Measurements from ENCODE around the gene GUCA2A. TPM values are rescaled to one million over a fixed set of nuclear protein-coding genes. Genes with fewer than 3 reads are reported as not detected.

Gene GUCA2A
- total RNA-seq, 2 donors from 2014 or later, result not detected

- no peak for DNase-seq
- Mint-ChIP-seq H3K36me3 (ENCODE audit: low read depth) (no peaks in the 10 kb centered on the region), H3K27ac (no peak overlapping the region), H3K4me1 (peaks cover 6% of the 10 kb centered on the region), H3K4me3 (no peak overlapping the region), H3K27me3 (peaks cover 21% of the 10 kb centered on the region)
- no peak for ATAC-seq
- no peaks in the 10 kb centered on the region for H3K9me3 ChIP-seq (ENCODE audit: control insufficient read depth, low read length, poor library complexity, severe bottlenecking)
Observed at GRCh38 chr1:42143896-42144710, 20.4 kb downstream of the GUCA2A start.

DNA sequence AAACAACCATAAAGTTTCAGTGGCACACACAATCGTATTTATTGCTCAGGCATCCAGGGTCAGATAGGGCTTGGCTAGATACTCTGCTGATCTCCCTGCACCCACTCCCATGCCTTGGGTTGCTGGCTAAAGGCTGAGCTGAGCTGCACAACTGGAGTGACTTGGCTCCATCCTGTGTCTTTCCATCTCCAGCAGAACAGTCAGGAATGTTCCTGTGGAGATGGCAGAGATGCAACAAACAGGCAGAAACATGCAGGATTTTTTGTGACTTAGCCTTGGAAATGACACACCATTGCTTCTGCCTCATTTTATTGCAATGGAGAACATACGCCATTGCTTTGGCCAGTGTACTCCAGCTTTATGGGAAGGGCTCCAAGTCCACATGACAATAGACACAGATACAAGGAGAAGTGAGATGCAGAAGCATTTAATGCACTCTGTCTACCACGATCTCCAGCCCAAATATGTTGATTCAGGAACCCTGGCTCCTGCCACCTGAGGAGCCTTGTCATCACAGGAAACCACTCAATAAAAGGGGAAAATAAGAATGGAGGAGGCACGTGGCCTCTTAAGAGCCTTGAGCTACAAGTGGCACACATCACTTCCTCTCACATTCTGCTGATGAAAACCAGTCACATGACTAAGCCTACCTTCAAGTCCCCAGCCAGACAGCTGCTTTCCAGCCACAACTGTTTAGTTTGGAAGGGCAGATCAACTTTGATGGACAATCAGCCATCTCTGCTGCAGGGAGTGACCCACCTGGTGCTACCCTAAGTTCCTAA lies 21.5 kb downstream of the GUCA2A start:
- ATAC-seq (no peak), DNase-seq (no peak)
- H3K4me3 Mint-ChIP-seq, result no peak overlapping the region
- H3K9me3 ChIP-seq (ENCODE audit: control insufficient read depth, low read length, poor library complexity, severe bottlenecking), result no peaks in the 10 kb centered on the region
- peaks cover 6% of the 10 kb centered on the region for H3K4me1 Mint-ChIP-seq
- no peak overlapping the region for H3K27ac Mint-ChIP-seq
- H3K27me3 Mint-ChIP-seq, result peaks cover 21% of the 10 kb centered on the region
- H3K36me3 Mint-ChIP-seq (ENCODE audit: low read depth), result no peaks in the 10 kb centered on the region

DNA sequence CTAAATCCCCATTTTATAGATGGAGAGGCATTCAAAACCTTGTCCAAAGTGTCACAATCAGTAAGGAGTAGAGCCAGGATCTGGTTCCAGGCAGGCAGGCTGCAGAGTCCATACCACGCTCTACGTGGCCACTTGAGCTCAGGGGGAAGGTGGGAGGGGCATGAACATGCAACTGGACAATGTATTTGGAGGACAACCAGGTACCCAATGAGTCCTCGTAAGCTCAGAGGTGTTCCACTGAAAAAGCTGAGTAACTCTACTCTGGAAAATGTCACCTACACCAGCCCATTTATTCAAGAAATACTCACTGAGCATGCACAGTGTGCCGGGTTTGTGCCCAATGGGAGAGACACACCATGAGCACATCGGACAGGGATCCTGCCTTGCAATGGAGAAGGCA lies 22.6 kb downstream of the GUCA2A start:
- peaks cover 6% of the 10 kb centered on the region for H3K4me1 Mint-ChIP-seq
- H3K9me3 ChIP-seq (ENCODE audit: control insufficient read depth, low read length, poor library complexity, severe bottlenecking), result no peaks in the 10 kb centered on the region
- H3K27ac Mint-ChIP-seq, result no peak overlapping the region
- H3K27me3 Mint-ChIP-seq, result peaks cover 21% of the 10 kb centered on the region
- DNase-seq (no peak), ATAC-seq (no peak)
- H3K4me3 Mint-ChIP-seq, result no peak overlapping the region
- H3K36me3 Mint-ChIP-seq (ENCODE audit: low read depth), result no peaks in the 10 kb centered on the region

DNA sequence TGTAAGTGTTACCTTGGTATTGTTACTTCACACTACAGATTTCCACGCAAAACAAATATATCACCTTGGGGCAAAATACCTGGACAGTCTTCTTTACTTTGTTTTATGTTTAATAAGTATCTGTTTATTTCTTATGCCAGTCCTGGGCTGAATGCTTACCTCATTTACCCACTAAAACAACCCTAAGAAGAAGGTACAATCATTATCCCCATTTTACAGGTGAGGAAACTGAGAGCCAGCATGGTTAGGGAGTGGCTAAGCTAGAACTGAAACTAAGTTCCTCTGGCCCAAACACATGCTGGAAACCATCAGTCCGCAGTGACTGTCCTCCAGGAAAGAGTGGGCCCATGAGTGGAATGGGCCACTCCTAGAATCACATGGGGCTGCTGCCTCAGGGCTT lies 24.4 kb downstream of the GUCA2A start:
- H3K9me3 ChIP-seq (ENCODE audit: control insufficient read depth, low read length, poor library complexity, severe bottlenecking), result no peaks in the 10 kb centered on the region
- ATAC-seq (no peak), DNase-seq (no peak)
- H3K36me3 Mint-ChIP-seq (ENCODE audit: low read depth), result no peaks in the 10 kb centered on the region
- peaks cover 6% of the 10 kb centered on the region for H3K4me1 Mint-ChIP-seq
- no peak overlapping the region for H3K4me3 Mint-ChIP-seq
- no peak overlapping the region for H3K27ac Mint-ChIP-seq
- peaks cover 32% of the 10 kb centered on the region for H3K27me3 Mint-ChIP-seq

GRCh38 chr1:42139444-42139843 lies 25.1 kb downstream of the GUCA2A start:
- no peak for ATAC-seq
- no peak overlapping the region for H3K27ac Mint-ChIP-seq

DNA sequence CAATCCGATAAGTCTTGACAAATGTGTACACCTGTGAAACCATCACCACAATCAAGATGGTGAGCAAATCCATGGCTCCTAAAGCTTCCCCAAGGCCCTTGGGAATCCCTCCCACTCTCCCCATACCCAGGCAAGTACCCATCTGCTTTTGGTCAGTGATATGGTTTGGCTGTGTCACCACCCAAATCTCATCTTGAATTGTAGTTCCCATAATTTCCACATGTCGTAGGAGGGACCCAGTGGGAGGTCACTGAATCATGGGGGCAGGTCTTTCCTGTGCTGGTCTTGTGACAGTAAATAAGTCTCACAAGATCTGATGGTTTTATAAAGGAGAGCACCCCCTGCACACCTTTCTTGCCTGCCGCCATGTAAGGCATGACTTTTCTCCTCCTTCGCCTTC lies 26.0 kb downstream of the GUCA2A start:
- Mint-ChIP-seq H3K4me3 (no peak overlapping the region), H3K36me3 (ENCODE audit: low read depth) (no peaks in the 10 kb centered on the region), H3K27me3 (peaks cover 29% of the 10 kb centered on the region), H3K27ac (no peak overlapping the region), H3K4me1 (peaks cover 7% of the 10 kb centered on the region)
- DNase-seq (no peak), ATAC-seq (no peak)
- H3K9me3 ChIP-seq (ENCODE audit: control insufficient read depth, low read length, poor library complexity, severe bottlenecking), result no peaks in the 10 kb centered on the region

More at GRCh38 chr1:42139444-42139843, 25.1 kb downstream of the GUCA2A start:
- Mint-ChIP-seq H3K27me3 (peaks cover 32% of the 10 kb centered on the region), H3K4me1 (peaks cover 8% of the 10 kb centered on the region), H3K36me3 (ENCODE audit: low read depth) (no peaks in the 10 kb centered on the region), H3K4me3 (no peak overlapping the region)
- H3K9me3 ChIP-seq (ENCODE audit: control insufficient read depth, low read length, poor library complexity, severe bottlenecking), result no peaks in the 10 kb centered on the region
- no peak for DNase-seq

DNA sequence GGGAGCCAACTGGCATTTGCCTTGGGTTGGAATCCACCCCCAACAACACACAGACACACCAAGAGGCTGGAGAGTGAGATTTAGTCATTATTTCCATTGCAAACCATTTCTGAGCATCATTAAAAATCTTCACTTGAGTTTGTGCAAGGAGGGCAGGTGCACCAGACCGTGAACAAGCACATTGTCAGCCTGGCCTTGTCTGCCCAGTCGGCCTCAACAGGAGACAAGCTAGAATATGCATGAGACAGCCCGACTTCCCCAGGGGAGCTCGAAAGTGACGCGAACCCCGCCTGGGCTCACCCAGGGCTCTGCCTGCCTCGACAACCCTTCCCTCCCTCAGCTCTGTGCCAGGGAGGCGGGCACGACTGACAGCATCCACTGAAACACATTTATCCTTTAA lies 26.8 kb downstream of the GUCA2A start:
- H3K4me3 Mint-ChIP-seq, result no peak overlapping the region

GRCh38 chr1:42136466-42136865 lies 28.1 kb downstream of the GUCA2A start:
- H3K4me1 Mint-ChIP-seq, result peaks cover 2% of the 10 kb centered on the region
- ATAC-seq, result no peak

More for the DNA sequence above, 26.8 kb downstream of the GUCA2A start:
- H3K4me1 Mint-ChIP-seq, result peaks cover 2% of the 10 kb centered on the region
- DNase-seq (no peak), ATAC-seq (no peak)
- H3K27me3 Mint-ChIP-seq, result peaks cover 21% of the 10 kb centered on the region
- H3K27ac Mint-ChIP-seq, result no peak overlapping the region
- peaks cover 2% of the 10 kb centered on the region for H3K36me3 Mint-ChIP-seq (ENCODE audit: low read depth)
- no peaks in the 10 kb centered on the region for H3K9me3 ChIP-seq (ENCODE audit: control insufficient read depth, low read length, poor library complexity, severe bottlenecking)

DNA sequence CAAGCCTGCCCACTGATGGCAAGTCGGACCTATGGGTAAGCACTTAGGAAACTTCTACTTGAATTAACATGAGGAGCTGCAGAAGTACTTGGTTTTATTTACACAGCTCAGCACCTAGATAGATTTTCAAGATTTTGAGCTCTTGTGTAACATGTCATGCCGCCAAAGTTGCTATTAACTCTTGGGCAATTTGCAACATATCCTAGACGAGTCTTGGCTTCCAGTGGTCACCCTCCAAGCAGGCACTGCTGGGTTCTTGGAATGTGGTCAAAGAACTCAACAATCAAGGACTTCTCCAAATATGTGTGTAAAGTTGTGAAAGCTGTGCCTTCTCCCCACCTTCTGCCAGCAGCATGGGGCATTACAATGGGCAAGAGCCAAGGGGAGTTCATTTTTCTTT lies 29.1 kb downstream of the GUCA2A start:
- Mint-ChIP-seq H3K27ac (no peak overlapping the region), H3K36me3 (ENCODE audit: low read depth) (peaks cover 2% of the 10 kb centered on the region), H3K4me1 (peaks cover 2% of the 10 kb centered on the region), H3K4me3 (no peak overlapping the region), H3K27me3 (peaks cover 14% of the 10 kb centered on the region)
- no peaks in the 10 kb centered on the region for H3K9me3 ChIP-seq (ENCODE audit: control insufficient read depth, low read length, poor library complexity, severe bottlenecking)
- ATAC-seq (no peak), DNase-seq (no peak)

More at GRCh38 chr1:42136466-42136865, 28.1 kb downstream of the GUCA2A start:
- Mint-ChIP-seq H3K4me3 (no peak overlapping the region), H3K27me3 (peaks cover 21% of the 10 kb centered on the region), H3K36me3 (ENCODE audit: low read depth) (peaks cover 2% of the 10 kb centered on the region), H3K27ac (no peak overlapping the region)
- no peaks in the 10 kb centered on the region for H3K9me3 ChIP-seq (ENCODE audit: control insufficient read depth, low read length, poor library complexity, severe bottlenecking)
- no peak for DNase-seq

DNA sequence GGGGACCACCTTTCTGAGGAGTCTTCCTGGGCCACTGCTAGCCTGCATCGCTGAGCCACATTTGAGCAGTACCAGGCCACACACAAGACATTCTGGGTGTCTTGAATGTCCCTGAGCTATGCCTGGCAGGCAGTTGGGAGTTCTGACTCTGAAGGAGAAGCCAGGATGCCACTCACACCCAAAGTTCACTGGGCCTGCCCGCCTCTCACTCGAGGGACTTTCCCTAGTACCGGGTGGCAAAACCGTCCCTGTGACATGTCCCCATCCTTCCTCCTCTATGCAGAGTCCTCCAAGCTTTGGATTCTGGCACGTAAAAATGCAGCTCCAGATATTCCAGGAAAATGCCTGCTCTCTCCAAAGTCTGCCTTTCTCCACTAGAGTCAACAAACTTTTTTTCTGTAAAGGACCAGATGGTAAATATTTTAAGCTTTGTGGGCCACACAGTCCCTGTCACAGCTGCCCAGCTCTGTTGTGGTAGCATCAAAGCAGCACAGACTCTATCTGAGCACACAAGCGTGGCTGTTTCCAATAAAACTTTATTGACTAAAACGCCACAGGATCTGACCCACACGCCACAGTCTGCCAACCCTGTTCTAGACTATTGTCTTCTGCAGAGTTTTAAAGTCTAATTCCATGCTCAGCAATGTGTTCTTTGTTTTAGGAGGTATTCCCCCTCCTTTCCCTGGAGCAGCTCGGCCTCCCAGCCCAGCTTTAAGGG lies 30.6 kb downstream of the GUCA2A start:
- H3K36me3 Mint-ChIP-seq (ENCODE audit: low read depth), result peaks cover 2% of the 10 kb centered on the region
- H3K27ac Mint-ChIP-seq, result no peak overlapping the region
- ATAC-seq, result no peak
- peaks cover 2% of the 10 kb centered on the region for H3K4me1 Mint-ChIP-seq
- no peak for DNase-seq
- peaks cover 24% of the 10 kb centered on the region for H3K27me3 Mint-ChIP-seq
- H3K9me3 ChIP-seq (ENCODE audit: control insufficient read depth, low read length, poor library complexity, severe bottlenecking), result no peaks in the 10 kb centered on the region
- no peak overlapping the region for H3K4me3 Mint-ChIP-seq

DNA sequence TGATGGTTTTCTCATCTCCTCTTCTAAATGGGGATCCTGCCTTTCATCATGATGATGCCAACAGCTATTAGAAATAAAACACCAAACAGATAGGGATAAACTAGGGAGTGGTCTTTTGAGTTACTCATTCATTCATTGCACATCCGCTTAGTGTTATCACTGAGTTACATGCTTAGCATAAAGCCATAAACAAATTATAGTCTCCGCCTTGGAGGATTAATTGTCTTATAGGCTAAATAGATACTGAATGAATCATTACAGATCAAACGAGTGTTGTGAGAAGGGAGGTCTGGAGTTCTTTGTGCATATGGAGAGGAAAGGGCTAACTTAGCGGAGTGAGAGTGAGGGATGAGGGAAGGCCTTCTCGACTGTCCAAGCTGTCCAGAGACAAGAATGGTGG lies 31.2 kb downstream of the GUCA2A start:
- Mint-ChIP-seq H3K4me1 (peaks cover 2% of the 10 kb centered on the region), H3K27me3 (peaks cover 29% of the 10 kb centered on the region), H3K36me3 (ENCODE audit: low read depth) (peaks cover 2% of the 10 kb centered on the region), H3K27ac (no peak overlapping the region), H3K4me3 (no peak overlapping the region)
- DNase-seq (no peak), ATAC-seq (no peak)
- no peaks in the 10 kb centered on the region for H3K9me3 ChIP-seq (ENCODE audit: control insufficient read depth, low read length, poor library complexity, severe bottlenecking)

DNA sequence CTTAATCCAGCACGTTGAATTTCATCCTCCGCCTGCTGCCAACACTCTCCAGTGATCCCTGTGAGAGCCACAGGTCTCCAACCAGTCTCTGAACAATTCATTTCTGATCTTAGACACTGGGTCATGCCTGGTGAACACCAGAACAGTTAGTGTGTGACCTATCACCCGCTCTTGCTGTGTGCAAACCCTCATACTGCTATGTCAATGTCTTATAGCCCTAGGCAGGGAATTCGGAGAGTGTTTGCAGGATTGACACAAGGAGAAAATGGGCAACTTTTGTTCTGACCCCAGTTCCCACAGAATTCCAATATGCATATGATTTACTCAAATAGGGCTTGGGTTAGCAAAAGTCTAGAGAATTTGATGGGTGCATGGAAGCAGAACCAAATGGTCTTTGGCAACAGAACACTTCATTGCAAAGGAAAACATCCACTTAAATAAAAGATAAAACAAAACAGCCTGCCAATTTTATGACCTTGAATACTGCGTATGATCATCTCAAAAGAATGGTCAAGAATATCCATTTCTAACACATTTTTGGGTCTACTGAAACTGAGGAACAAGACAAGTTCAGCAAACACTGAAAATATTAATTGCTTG lies 34.4 kb downstream of the GUCA2A start:
- DNase-seq (no peak), ATAC-seq (no peak)
- H3K9me3 ChIP-seq (ENCODE audit: control insufficient read depth, low read length, poor library complexity, severe bottlenecking), result no peaks in the 10 kb centered on the region
- H3K4me1 Mint-ChIP-seq, result peaks cover 4% of the 10 kb centered on the region
- H3K36me3 Mint-ChIP-seq (ENCODE audit: low read depth), result peaks cover 2% of the 10 kb centered on the region
- no peak overlapping the region for H3K4me3 Mint-ChIP-seq
- no peak overlapping the region for H3K27ac Mint-ChIP-seq
- peaks cover 30% of the 10 kb centered on the region for H3K27me3 Mint-ChIP-seq

GRCh38 chr1:42128964-42129363 lies 35.6 kb downstream of the GUCA2A start:
- DNase-seq, result no peak
- H3K9me3 ChIP-seq (ENCODE audit: control insufficient read depth, low read length, poor library complexity, severe bottlenecking), result no peaks in the 10 kb centered on the region
- Mint-ChIP-seq H3K4me1 (peaks cover 2% of the 10 kb centered on the region), H3K27ac (no peak overlapping the region), H3K4me3 (no peak overlapping the region), H3K36me3 (ENCODE audit: low read depth) (peaks cover 2% of the 10 kb centered on the region), H3K27me3 (peaks cover 30% of the 10 kb centered on the region)
- ATAC-seq, result no peak
